Caki2 (cell line): ENCODE results near the gene TLE4. TPM values are rescaled to one million over a fixed set of nuclear protein-coding genes. Genes with fewer than 3 reads are reported as not detected.
"Not testable (repeated sequence)": the region's sequence is repeated elsewhere in the genome, so short reads cannot be mapped to it uniquely, and the experiment has no call there.

Source experiments
- DNase-seq: peaks from one replicate; pipeline ENCODE4 v3.0.0-alpha.2; 2015; ENCODE audit warnings: low read depth
- in situ Hi-C: cut with HindIII; loops from 2 replicates; pipeline ENCODE4 v1.10.0; 2016; ENCODE audit warnings: low sequenced_read_pairs, low pct_unique_long_range_greater_than_20kb, mixed read lengths
- total RNA-seq: library from RNA; depleted of rRNA; stranded (reverse); fragments of >200 nt; shearing (Covaris generic); gene quantifications from 2 replicates; pipeline ENCODE4 v1.2.3, GENCODE V29; 2014; ENCODE audit warnings: low replicate concordance

TLE4 gene
- total RNA-seq, 1 experiment from 2014 or later = 25.5 TPM

GRCh38 chr9:79741381-79741780, 169.6 kb downstream of the TLE4 start:
- in situ Hi-C loops = no loop called here
- no peak for DNase-seq

- in situ Hi-C loops = no loop called here
- no peak for DNase-seq
These were observed 170.5 kb downstream of the TLE4 start for GRCh38 chr9:79742110-79742721.

- in situ Hi-C loops = no loop called here
- DNase-seq = no peak
These were observed 172.8 kb downstream of the TLE4 start for GRCh38 chr9:79744521-79744920.

GRCh38 chr9:79745752-79746336, 174.1 kb downstream of the TLE4 start:
- in situ Hi-C loops = no loop called here
- no peak for DNase-seq

- DNase-seq, in situ Hi-C loops: not testable (repeated sequence)
These were observed 180.2 kb downstream of the TLE4 start for GRCh38 chr9:79751895-79752466.

- in situ Hi-C loops = no loop called here
- no peak for DNase-seq
These were observed 184.6 kb downstream of the TLE4 start for GRCh38 chr9:79756414-79756813.

- in situ Hi-C loops = no loop called here
- no peak for DNase-seq
These were observed 185.3 kb downstream of the TLE4 start for GRCh38 chr9:79757074-79757473.

- in situ Hi-C loops = no loop called here
- DNase-seq = no peak
These were observed 186.3 kb downstream of the TLE4 start for GRCh38 chr9:79757881-79758669.

- in situ Hi-C loops = no loop called here
- DNase-seq = no peak
These were observed 187.7 kb downstream of the TLE4 start for GRCh38 chr9:79759460-79759859.

- in situ Hi-C loops = no loop called here
These were observed 190.3 kb downstream of the TLE4 start for GRCh38 chr9:79762070-79762469.

GRCh38 chr9:79763671-79764285, 192.0 kb downstream of the TLE4 start:
- in situ Hi-C loops = no loop called here

More at GRCh38 chr9:79762070-79762469, 190.3 kb downstream of the TLE4 start:
- DNase-seq = no peak

GRCh38 chr9:79764374-79764773, 192.6 kb downstream of the TLE4 start:
- in situ Hi-C loops = no loop called here
- DNase-seq = peak; percentile 38

More at GRCh38 chr9:79763671-79764285, 192.0 kb downstream of the TLE4 start:
- DNase-seq = no peak

GRCh38 chr9:79765466-79765865, 193.7 kb downstream of the TLE4 start:
- in situ Hi-C loops = no loop called here
- DNase-seq = no peak

- no peak for DNase-seq
- in situ Hi-C loops = no loop called here
These were observed 194.3 kb downstream of the TLE4 start for GRCh38 chr9:79766091-79766490.

GRCh38 chr9:79768194-79768593, 196.4 kb downstream of the TLE4 start:
- no peak for DNase-seq
- in situ Hi-C loops = no loop called here

GRCh38 chr9:79769476-79770275, 197.9 kb downstream of the TLE4 start:
- in situ Hi-C loops = no loop called here
- DNase-seq = no peak

GRCh38 chr9:79774356-79774755, 202.6 kb downstream of the TLE4 start:
- no peak for DNase-seq
- in situ Hi-C loops = no loop called here
